Ishikawa (cell line): ENCODE results near the gene FDX2.

Experiments
- CEBPB ChIP-seq: IDR thresholded peaks from 2 replicates; pipeline ENCODE4 v1.6.1; 2012
- CREB1 ChIP-seq: IDR thresholded peaks from 2 replicates; pipeline ENCODE4 v1.6.1; 2012; ENCODE audit warnings: low read depth
- EGR1 ChIP-seq: IDR thresholded peaks from 2 replicates; pipeline ENCODE4 v1.6.1; 2012
- EP300 ChIP-seq: IDR thresholded peaks from 2 replicates; pipeline ENCODE4 v1.6.1; 2012; ENCODE audit warnings: borderline replicate concordance
- FOXM1 ChIP-seq: IDR thresholded peaks from 2 replicates; pipeline ENCODE4 v1.6.1; 2012; ENCODE audit warnings: low read depth, borderline replicate concordance
- MAX ChIP-seq: IDR thresholded peaks from 2 replicates; pipeline ENCODE4 v1.6.1; 2012
- NFIC ChIP-seq: IDR thresholded peaks from 2 replicates; pipeline ENCODE4 v1.6.1; 2012
- RAD21 ChIP-seq: IDR thresholded peaks from 2 replicates; pipeline ENCODE4 v1.6.1; 2012; ENCODE audit warnings: low read depth
- TAF1 ChIP-seq: IDR thresholded peaks from 2 replicates; pipeline ENCODE4 v1.6.1; 2012; ENCODE audit warnings: low read depth, mild to moderate bottlenecking
- TCF12 ChIP-seq: IDR thresholded peaks from 2 replicates; pipeline ENCODE4 v1.6.1; 2012; ENCODE audit warnings: low read depth
- TEAD4 ChIP-seq: IDR thresholded peaks from 2 replicates; pipeline ENCODE4 v1.6.1; 2012
- YY1 ChIP-seq: IDR thresholded peaks from 2 replicates; pipeline ENCODE4 v1.6.1; 2012; ENCODE audit warnings: low read depth
- ZBTB7A ChIP-seq: IDR thresholded peaks from 2 replicates; pipeline ENCODE4 v1.6.1; 2012; ENCODE audit warnings: low read depth
- TF ChIP-seq, protein P1 (sequence below): IDR thresholded peaks from 2 replicates; pipeline ENCODE4 v1.6.1; 2012
- TF ChIP-seq, protein P2 (sequence below): IDR thresholded peaks from 2 replicates; pipeline ENCODE4 v1.6.1; 2012; ENCODE audit warnings: low read depth, mild to moderate bottlenecking

The FDX2 gene

DNA sequence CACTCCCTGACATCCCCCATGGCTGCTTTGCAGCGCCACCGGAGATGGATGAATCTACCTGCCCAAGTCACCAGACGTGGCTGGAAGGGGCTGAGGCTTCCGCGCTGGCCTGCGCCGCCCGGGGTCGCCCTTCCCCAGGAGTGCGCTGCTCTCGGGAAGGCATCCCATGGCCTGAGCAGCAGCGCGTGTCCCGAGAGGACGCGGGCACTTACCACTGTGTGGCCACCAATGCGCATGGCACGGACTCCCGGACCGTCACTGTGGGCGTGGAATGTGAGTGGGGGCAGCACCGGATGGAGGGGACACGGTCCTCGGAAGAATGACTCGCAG, 21.5 kb downstream of the FDX2 start:
- no peak for TF ChIP-seq TAF1
- no peak for TF ChIP-seq FOXM1
- TF ChIP-seq, protein P1, sequence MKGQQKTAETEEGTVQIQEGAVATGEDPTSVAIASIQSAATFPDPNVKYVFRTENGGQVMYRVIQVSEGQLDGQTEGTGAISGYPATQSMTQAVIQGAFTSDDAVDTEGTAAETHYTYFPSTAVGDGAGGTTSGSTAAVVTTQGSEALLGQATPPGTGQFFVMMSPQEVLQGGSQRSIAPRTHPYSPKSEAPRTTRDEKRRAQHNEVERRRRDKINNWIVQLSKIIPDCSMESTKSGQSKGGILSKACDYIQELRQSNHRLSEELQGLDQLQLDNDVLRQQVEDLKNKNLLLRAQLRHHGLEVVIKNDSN, result no peak
- no peak for TF ChIP-seq CEBPB
- TF ChIP-seq MAX, result no peak
- no peak for TF ChIP-seq RAD21
- TF ChIP-seq YY1, result no peak
- no peak for TF ChIP-seq CREB1
- TF ChIP-seq, protein P2, sequence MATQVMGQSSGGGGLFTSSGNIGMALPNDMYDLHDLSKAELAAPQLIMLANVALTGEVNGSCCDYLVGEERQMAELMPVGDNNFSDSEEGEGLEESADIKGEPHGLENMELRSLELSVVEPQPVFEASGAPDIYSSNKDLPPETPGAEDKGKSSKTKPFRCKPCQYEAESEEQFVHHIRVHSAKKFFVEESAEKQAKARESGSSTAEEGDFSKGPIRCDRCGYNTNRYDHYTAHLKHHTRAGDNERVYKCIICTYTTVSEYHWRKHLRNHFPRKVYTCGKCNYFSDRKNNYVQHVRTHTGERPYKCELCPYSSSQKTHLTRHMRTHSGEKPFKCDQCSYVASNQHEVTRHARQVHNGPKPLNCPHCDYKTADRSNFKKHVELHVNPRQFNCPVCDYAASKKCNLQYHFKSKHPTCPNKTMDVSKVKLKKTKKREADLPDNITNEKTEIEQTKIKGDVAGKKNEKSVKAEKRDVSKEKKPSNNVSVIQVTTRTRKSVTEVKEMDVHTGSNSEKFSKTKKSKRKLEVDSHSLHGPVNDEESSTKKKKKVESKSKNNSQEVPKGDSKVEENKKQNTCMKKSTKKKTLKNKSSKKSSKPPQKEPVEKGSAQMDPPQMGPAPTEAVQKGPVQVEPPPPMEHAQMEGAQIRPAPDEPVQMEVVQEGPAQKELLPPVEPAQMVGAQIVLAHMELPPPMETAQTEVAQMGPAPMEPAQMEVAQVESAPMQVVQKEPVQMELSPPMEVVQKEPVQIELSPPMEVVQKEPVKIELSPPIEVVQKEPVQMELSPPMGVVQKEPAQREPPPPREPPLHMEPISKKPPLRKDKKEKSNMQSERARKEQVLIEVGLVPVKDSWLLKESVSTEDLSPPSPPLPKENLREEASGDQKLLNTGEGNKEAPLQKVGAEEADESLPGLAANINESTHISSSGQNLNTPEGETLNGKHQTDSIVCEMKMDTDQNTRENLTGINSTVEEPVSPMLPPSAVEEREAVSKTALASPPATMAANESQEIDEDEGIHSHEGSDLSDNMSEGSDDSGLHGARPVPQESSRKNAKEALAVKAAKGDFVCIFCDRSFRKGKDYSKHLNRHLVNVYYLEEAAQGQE, result no peak
- TF ChIP-seq EP300, result no peak
- no peak for TF ChIP-seq TCF12
- TF ChIP-seq TEAD4, result no peak
- TF ChIP-seq ZBTB7A, result no peak
- no peak for TF ChIP-seq NFIC
- TF ChIP-seq EGR1, result no peak

- TF ChIP-seq RAD21 (no peak), ZBTB7A (no peak), CEBPB (no peak), TCF12 (no peak), EP300 (no peak), TEAD4 (no peak)
- TF ChIP-seq, protein P2, result no peak
- TF ChIP-seq, protein P1, result no peak
Measured at GRCh38 chr19:10293637-10294367, 22.0 kb downstream of the FDX2 start.

DNA sequence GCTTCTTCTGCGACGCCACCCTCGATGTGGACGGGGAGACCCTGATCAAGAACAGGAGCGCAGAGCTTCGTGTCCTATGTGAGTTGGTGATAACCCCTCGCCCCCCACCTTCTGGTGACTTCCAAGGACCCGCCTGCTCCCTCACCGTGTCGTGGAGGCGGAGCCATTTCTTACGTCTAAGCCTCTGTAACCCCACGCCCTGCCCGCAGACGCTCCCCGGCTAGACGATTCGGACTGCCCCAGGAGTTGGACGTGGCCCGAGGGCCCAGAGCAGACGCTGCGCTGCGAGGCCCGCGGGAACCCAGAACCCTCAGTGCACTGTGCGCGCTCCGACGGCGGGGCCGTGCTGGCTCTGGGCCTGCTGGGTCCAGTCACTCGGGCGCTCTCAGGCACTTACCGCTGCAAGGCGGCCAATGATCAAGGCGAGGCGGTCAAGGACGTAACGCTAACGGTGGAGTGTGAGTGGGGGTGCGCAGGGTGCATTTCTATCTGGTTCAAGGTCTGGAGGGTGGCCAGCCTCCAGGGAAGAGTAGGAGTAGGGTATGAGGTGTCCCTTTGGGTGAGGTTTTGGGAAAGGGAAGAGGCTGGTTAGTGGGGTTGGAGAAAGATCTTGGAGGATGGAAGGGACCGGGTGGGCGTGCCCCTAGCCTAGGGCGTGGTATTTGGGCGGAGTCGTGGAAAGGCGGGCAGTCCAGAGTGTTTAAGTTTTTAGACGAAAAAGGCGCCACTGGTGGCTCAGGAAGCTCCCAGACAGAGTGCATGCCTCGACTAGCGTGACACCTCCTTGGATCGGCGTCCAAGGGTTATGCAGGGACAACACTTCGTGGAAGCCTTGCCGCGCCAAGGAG, 22.8 kb downstream of the FDX2 start:
- TF ChIP-seq YY1 (no peak), RAD21 (no peak), ZBTB7A (no peak), CREB1 (no peak), TCF12 (no peak), FOXM1 (no peak), NFIC (no peak), TAF1 (no peak), CEBPB (no peak), EP300 (no peak)
- TF ChIP-seq, protein P1, result no peak
- TF ChIP-seq, protein P2, result no peak
